HepG2 (cell line): ENCODE results near the gene CENPO. TPM values are rescaled to one million over a fixed set of nuclear protein-coding genes. Genes with fewer than 3 reads are reported as not detected.

Experiments
- HDAC1 ChIP-seq: sonication (generic); formaldehyde crosslinking; IDR thresholded peaks from 2 replicates; pipeline ENCODE4 v1.5.1; 2020; ENCODE audit warnings: mild to moderate bottlenecking, missing genetic modification reagents
- MYC ChIP-seq: sonication (generic); formaldehyde crosslinking; IDR thresholded peaks from 2 replicates; pipeline ENCODE4 v1.9.0; 2021; ENCODE audit warnings: missing genetic modification reagents, borderline replicate concordance
- NR2F6 ChIP-seq, 2 experiments: IDR thresholded peaks; 2 replicates each; pipeline ENCODE4 v1.6.1; 2016; ENCODE audit warnings: antibody characterized with exemption in 1 of 2, mild to moderate bottlenecking in 1 of 2
- POLR2G ChIP-seq: fragments of 200-400 bp; formaldehyde crosslinking; IDR thresholded peaks from 2 replicates; pipeline ENCODE4 v1.6.1; 2018; ENCODE audit warnings: mild to moderate bottlenecking, low read depth, low read length, moderate library complexity
- SCMH1 ChIP-seq: sonication (generic); formaldehyde crosslinking; IDR thresholded peaks from 2 replicates; pipeline ENCODE4 v1.9.0; 2021; ENCODE audit warnings: missing genetic modification reagents, mild to moderate bottlenecking, borderline replicate concordance
- SMYD3 ChIP-seq: sonication (generic); formaldehyde crosslinking; IDR thresholded peaks from 2 replicates; pipeline ENCODE4 v1.8.1; 2023; ENCODE audit warnings: mild to moderate bottlenecking, missing genetic modification reagents
- SNAPC2 ChIP-seq: sonication (generic); formaldehyde crosslinking; IDR thresholded peaks from 2 replicates; pipeline ENCODE4 v1.8.1; 2022; ENCODE audit warnings: mild to moderate bottlenecking, missing genetic modification reagents
- THAP11 ChIP-seq: IDR thresholded peaks from 2 replicates; pipeline ENCODE4 v1.6.1; 2016; ENCODE audit warnings: missing biosample characterization, missing genetic modification reagents
- XRCC5 ChIP-seq: fragments of 200-400 bp; formaldehyde crosslinking; optimal IDR thresholded peaks from 2 replicates; pipeline ENCODE3; 2017; ENCODE audit warnings: mild to moderate bottlenecking, low read length
- ZNF446 ChIP-seq: sonication (generic); formaldehyde crosslinking; IDR thresholded peaks from 2 replicates; pipeline ENCODE4 v1.5.0; 2020; ENCODE audit warnings: mild to moderate bottlenecking, missing genetic modification reagents
- polyA plus RNA-seq, 8 experiments: library from polyadenylated mRNA; depleted of rRNA in 3 of 8; stranded (reverse) in 7 of 8; unstranded in 1 of 8; fragments of >200 nt; fragmentation: Illumina TruSeq in 4 of 8; extraction: Trizol in 4 of 8; gene quantifications; 2 replicates each; pipeline versions ENCODE4 v1.2.1 to v1.2.3, GENCODE V29; 2011 to 2016; ENCODE audit warnings: low read depth in 4 of 8, missing spikeins in 1 of 8, mixed read lengths in 1 of 8; ENCODE audit not compliant: insufficient read depth in 1 of 8
- total RNA-seq, 5 experiments: library from RNA; depleted of rRNA; stranded (reverse); fragments of >200 nt; fragmentation: Illumina TruSeq; extraction: Trizol; gene quantifications; 2 replicates each; pipeline ENCODE4 v1.2.3, GENCODE V29; 2016; ENCODE audit warnings: low read depth in 1 of 5
- TF ChIP-seq, protein P1 (sequence below): sonication (generic); formaldehyde crosslinking; IDR thresholded peaks from 2 replicates; pipeline ENCODE4 v1.4.0; 2020; ENCODE audit warnings: missing genetic modification reagents, mild to moderate bottlenecking, borderline replicate concordance
- TF ChIP-seq, protein P2 (sequence below): sonication (generic); formaldehyde crosslinking; IDR thresholded peaks from 2 replicates; pipeline ENCODE4 v1.5.0; 2020; ENCODE audit warnings: missing genetic modification reagents, mild to moderate bottlenecking, borderline replicate concordance
- TF ChIP-seq, protein P3 (sequence below): sonication (generic); formaldehyde crosslinking; IDR thresholded peaks from 2 replicates; pipeline ENCODE4 v1.4.0; 2020; ENCODE audit warnings: missing genetic modification reagents
- TF ChIP-seq, protein P4 (sequence below): fragments of 450-650 bp; IDR thresholded peaks from 2 replicates; pipeline ENCODE4 v1.6.1; 2017

The CENPO gene
- total and polyA plus RNA-seq, 2 of the 13 experiments (the other 11 are each of a cell fraction or from before 2014, with no cell fraction given), result 19.7 to 35.5 TPM

DNA sequence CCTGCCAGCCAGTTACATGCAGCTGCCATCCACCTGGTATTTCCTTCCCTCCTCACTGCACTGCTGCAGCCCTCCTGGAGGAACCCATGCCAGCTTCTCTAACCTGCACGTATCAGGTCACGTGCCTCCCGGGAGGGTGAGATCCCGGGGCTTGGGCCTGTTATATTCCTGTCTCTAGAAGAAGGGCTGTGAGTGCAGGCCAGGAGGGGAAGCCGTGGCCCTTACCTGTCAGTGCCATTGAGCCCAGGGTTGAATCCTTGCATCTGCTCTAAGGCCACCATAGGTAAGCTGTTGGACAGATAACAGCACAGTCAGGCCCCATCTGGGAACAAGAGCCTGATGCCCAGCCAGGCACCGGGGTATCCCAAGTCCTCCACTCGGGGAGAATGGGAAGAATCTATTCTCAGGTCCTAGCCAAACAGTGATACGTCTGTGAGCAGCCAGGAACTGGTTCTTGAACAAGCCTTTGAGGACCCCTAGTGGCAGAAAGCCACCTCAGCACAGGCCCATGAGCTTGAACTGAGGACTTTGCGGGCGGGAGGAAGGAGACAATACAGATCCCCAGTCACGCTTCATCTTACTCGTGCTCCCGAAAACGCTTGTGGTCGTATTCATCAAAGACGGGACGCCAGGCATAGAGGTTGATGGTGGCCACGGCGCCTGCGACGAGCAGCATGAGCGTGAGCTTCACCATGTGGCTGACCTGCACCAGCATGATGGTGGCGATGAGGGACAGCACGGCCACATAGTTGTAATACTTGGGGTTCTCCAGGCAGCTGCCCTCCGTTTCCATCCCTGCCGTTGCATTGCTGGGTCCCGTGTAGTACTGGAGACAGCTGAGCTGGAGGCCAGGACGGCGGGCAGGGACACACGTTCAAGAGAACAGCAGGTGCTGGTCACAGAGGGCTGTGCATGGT is 34.4 kb downstream of the CENPO start (continued):
- TF ChIP-seq, protein P1, sequence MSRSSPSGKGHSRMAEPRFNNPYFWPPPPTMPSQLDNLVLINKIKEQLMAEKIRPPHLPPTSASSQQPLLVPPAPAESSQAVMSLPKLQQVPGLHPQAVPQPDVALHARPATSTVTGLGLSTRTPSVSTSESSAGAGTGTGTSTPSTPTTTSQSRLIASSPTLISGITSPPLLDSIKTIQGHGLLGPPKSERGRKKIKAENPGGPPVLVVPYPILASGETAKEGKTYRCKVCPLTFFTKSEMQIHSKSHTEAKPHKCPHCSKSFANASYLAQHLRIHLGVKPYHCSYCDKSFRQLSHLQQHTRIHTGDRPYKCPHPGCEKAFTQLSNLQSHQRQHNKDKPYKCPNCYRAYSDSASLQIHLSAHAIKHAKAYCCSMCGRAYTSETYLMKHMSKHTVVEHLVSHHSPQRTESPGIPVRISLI, result no peak; the same call in 1 of the 2 replicates
- TF ChIP-seq POLR2G, result peak; percentile 60
- TF ChIP-seq SCMH1 (CRISPR knock-in tag), result no peak
- TF ChIP-seq HDAC1 (CRISPR knock-in tag), result no peak
- TF ChIP-seq XRCC5, result peak; percentile 97
- TF ChIP-seq, protein P2, sequence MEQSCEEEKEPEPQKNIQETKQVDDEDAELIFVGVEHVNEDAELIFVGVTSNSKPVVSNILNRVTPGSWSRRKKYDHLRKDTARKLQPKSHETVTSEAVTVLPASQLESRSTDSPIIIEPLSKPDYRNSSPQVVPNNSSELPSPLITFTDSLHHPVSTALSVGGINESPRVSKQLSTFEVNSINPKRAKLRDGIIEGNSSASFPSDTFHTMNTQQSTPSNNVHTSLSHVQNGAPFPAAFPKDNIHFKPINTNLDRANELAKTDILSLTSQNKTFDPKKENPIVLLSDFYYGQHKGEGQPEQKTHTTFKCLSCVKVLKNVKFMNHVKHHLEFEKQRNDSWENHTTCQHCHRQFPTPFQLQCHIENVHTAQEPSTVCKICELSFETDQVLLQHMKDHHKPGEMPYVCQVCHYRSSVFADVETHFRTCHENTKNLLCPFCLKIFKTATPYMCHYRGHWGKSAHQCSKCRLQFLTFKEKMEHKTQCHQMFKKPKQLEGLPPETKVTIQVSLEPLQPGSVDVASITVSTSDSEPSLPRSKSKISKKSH (CRISPR knock-in tag), result peak; percentile 76; the same call in 1 of the 2 replicates
- peak; percentile 58; the same call in 1 of the 2 replicates for TF ChIP-seq THAP11 (CRISPR knock-in tag)
- TF ChIP-seq NR2F6 (IDR thresholded peaks at IDR 0.05), result no peak
- peak; percentile 7; the same call in 1 of the 2 replicates for TF ChIP-seq NR2F6 (CRISPR knock-in tag; IDR thresholded peaks at IDR 0.05)
- TF ChIP-seq, protein P3, sequence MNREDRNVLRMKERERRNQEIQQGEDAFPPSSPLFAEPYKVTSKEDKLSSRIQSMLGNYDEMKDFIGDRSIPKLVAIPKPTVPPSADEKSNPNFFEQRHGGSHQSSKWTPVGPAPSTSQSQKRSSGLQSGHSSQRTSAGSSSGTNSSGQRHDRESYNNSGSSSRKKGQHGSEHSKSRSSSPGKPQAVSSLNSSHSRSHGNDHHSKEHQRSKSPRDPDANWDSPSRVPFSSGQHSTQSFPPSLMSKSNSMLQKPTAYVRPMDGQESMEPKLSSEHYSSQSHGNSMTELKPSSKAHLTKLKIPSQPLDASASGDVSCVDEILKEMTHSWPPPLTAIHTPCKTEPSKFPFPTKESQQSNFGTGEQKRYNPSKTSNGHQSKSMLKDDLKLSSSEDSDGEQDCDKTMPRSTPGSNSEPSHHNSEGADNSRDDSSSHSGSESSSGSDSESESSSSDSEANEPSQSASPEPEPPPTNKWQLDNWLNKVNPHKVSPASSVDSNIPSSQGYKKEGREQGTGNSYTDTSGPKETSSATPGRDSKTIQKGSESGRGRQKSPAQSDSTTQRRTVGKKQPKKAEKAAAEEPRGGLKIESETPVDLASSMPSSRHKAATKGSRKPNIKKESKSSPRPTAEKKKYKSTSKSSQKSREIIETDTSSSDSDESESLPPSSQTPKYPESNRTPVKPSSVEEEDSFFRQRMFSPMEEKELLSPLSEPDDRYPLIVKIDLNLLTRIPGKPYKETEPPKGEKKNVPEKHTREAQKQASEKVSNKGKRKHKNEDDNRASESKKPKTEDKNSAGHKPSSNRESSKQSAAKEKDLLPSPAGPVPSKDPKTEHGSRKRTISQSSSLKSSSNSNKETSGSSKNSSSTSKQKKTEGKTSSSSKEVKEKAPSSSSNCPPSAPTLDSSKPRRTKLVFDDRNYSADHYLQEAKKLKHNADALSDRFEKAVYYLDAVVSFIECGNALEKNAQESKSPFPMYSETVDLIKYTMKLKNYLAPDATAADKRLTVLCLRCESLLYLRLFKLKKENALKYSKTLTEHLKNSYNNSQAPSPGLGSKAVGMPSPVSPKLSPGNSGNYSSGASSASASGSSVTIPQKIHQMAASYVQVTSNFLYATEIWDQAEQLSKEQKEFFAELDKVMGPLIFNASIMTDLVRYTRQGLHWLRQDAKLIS, result no peak
- TF ChIP-seq SMYD3 (CRISPR knock-in tag), result no peak
- peak; percentile 76 for TF ChIP-seq MYC
- 0 out of 2 replicates have a peak, but pooled peaks have one; percentile 20 for TF ChIP-seq ZNF446
- no peak for TF ChIP-seq SNAPC2 (CRISPR knock-in tag)
- TF ChIP-seq, protein P4, sequence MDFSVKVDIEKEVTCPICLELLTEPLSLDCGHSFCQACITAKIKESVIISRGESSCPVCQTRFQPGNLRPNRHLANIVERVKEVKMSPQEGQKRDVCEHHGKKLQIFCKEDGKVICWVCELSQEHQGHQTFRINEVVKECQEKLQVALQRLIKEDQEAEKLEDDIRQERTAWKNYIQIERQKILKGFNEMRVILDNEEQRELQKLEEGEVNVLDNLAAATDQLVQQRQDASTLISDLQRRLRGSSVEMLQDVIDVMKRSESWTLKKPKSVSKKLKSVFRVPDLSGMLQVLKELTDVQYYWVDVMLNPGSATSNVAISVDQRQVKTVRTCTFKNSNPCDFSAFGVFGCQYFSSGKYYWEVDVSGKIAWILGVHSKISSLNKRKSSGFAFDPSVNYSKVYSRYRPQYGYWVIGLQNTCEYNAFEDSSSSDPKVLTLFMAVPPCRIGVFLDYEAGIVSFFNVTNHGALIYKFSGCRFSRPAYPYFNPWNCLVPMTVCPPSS, result no peak
